Hindlimb muscle (tissue), 1 donor: Measurements from ENCODE around the gene ZFHX3. TPM values are rescaled to one million over a fixed set of nuclear protein-coding genes. Genes with fewer than 3 reads are reported as not detected.

Experiments used
- DNase-seq: peaks from one replicate; pipeline ENCODE4 v3.0.0-alpha.2; 2013
- polyA plus RNA-seq: library from polyadenylated mRNA; unstranded; fragments of 120-200 nt; gene quantifications from one replicate; pipeline ENCODE4 v1.2.1, GENCODE V29; 2013; ENCODE audit not compliant: insufficient read length

The ZFHX3 gene
- polyA plus RNA-seq, 1 donor: 8.8 TPM

DNA sequence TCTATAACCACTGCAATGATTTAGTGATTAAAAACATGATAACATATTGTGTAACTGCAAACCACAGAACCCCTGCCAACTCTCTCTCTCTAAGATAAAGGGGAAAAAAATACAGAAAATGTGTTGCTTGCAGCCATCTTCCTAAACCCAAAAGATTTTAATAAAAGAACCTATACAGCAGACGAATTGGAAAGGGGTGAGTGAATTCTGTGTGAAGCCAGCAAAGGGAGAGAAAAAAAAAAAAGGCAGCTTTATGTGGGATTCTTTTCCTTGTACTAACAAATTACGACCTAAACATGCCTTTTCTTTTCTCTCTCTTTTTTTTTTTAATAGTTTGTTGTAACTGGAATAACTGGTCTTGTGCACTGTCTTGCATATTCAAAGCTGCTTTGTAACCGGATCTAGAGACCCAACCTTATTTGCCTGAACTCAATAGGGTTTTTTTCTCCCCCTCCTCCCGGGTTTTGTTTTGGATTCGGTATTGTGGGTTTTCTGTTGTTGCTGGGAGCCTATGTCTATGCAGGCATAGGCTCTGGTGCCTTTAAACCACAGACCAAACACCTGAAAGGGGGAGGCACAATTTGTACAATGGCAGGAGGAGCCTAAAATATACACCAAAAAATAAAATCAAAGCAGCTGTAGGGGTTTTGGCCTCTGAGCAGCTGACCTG, 7.0 kb upstream of the ZFHX3 start:
- DNase-seq: no peak

DNA sequence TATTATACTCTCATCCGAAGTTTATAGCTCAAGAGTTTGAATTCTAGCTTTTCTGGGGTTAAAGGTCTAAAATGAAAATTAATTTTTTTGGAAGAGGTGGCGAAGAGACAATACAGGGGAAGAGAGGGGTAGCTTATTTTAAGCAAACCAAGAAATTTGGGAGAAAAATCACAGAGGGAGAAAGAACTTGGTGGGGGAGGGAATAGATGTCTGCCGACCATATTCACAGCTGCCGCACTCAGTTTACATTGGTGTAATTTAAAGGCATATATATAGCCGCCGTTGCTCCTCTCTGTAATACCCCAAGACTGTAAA, 6.5 kb upstream of the ZFHX3 start:
- DNase-seq: no peak

DNA sequence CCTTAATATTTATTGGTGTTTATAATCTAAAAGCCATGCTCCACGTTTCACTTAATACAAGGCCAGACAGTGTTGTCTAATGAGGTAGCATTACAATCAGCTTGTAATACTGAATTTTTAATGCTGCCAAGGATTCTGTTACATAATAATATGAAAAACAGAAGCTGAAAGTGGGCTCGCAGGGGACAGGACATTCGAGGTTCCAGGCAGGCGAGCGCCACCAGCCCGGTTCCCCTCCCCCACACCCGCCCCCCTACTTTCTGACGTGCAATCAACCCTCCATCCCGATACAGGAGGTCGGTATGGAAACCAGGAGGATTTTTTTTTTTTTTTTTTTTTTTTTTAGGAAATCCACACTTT, 6.2 kb upstream of the ZFHX3 start:
- DNase-seq: no peak

- no peak for DNase-seq
These were observed 5.6 kb upstream of the ZFHX3 start for GRCh38 chr16:73053364-73054124.

DNA sequence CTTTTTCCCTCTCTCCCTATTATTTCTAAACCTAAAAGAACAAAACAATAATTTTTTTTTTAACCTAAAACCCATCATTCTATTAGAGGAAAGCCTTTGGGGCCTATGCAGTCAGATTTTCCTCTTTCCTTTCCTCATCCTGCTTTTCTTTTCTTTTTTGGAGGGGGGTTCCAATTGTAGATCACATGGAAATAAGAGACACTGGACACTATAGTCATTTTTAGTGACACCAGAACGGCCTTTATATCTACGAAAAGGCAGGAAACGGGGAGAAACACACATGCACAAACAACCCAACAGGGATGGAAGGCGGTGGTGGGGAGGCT, 5.1 kb upstream of the ZFHX3 start:
- DNase-seq: no peak

DNA sequence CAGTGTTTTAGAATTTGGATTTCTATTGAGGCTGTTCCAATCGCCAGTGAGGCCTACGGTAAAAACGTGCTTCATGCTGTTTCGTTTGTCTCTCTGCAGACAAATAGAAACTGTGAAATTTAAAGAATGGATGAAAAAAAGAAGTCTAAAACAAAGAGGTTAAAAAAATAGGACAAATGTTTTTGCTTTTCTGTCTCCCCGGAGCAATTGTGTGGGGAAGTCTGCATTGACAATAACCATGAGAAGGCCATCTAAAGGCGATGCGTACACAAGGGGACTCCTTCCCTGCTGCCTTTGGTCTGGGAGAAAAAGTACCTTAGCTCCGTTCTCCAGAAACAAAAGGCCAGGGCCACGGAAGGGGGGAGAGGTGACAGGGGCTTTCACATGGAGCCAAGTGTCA, 4.6 kb upstream of the ZFHX3 start:
- DNase-seq: no peak

- DNase-seq: no peak
These were observed 4.0 kb upstream of the ZFHX3 start for GRCh38 chr16:73051961-73052360.

GRCh38 chr16:73051226-73051625, 3.3 kb upstream of the ZFHX3 start:
- no peak for DNase-seq

DNA sequence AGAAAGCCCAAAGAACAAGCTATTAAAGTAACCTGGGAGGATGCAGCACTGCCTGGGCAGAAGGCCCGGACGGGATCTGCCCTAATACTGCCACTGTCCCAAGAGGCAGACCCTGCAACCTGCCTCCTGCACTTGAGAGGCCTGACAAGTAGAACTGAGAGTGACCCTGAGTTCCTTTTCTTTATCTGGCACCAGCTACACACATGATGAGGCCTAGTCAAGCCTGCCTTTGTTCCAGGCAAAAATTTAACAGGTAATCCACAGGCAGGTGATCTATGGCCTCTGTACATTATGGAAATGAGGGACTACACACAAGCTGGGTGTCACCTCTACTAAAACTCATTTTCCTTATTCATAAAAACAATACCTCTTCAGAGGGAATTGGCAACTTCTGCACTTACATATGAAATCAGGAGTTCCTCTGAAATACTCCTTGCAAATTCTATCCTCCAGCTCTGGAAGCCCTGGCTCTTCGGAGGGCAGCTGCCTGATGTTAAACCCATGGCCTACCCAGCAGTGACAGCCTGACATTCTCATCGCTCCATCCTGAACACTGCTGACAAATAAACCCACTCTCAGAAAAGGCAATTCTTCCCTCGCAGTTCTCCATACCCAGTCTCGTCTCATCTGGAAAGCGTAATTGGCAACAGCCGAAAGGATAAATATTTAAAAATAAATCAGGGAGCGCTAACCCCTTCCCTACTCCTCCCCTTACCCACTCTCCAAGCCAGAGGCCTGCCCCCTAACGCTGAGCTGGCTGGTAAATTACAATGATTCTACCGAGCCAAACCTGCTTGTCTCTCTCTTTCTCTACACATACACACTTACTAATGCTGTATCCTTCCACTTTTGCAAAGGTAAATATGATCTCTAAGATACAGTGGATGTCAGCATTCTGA, 2.5 kb upstream of the ZFHX3 start:
- DNase-seq: no peak

DNA sequence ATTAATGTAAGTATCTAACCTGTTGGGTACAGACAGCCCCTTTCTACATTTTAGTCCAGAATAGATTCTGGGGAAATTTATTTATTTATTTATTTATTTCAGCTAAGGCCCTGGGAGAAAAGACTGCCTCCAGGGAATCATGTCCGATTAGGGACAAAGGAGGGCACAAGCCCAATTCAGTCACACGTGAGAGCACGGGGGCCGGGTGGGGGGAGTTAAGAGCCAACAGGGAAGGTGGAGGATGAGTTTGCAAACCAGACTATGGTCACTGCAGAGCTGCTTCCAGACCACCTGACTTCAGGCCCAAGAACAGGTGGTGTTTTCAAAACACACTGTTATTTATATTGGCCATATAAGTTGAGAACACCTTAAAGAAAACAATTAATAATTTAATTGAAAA, 1.6 kb upstream of the ZFHX3 start:
- no peak for DNase-seq

DNA sequence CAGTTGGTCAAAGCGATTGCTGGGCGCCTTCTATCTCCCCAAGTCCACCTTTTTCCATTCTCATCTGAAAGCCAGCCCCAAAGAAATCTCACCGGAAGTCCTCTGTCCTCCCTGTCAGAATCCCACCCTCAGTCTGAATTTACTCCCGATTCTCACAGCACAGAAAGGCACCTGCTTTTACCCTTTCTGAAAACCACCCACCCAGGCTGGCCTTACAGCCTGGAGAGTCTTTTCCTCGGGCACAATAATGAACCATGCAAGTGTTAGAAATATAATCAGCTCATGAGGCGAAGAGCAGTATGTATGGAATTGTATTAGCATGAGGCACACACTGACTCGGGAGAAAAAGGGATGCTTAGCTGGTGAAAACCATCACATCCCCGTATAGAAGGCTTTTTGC, 1.2 kb upstream of the ZFHX3 start:
- no peak for DNase-seq

- no peak for DNase-seq
These were observed 558 bp upstream of the ZFHX3 start for GRCh38 chr16:73048292-73049080.

- DNase-seq: no peak
These were observed 750 bp downstream of the ZFHX3 start for GRCh38 chr16:73047221-73047535.

- DNase-seq: no peak
These were observed 1.1 kb downstream of the ZFHX3 start for GRCh38 chr16:73046849-73047214.

GRCh38 chr16:73046202-73046848, 1.6 kb downstream of the ZFHX3 start:
- DNase-seq: no peak

- DNase-seq: no peak
These were observed 4.0 kb downstream of the ZFHX3 start for GRCh38 chr16:73043828-73044467.

- no peak for DNase-seq
These were observed 5.1 kb downstream of the ZFHX3 start for GRCh38 chr16:73042807-73043206.

DNA sequence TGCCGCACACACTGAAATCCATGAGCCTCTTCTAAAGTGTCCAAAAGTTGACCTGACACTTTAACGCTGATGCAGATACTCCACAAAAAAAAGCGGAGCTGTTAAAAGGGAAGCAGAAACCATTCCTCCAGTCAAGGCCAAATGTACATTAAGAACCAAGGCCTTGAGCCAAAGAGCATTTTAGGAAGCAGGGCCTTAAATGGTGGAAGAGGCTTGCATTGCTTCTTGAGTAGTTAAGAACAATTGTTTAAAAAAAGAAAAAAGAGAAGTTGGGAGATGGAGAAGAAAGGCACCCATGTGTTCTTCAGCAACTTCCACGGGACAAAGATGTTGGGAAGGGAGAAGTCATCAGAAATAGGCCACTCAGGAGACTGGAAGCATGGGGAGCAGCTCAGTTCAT, 6.3 kb downstream of the ZFHX3 start:
- DNase-seq: no peak

DNA sequence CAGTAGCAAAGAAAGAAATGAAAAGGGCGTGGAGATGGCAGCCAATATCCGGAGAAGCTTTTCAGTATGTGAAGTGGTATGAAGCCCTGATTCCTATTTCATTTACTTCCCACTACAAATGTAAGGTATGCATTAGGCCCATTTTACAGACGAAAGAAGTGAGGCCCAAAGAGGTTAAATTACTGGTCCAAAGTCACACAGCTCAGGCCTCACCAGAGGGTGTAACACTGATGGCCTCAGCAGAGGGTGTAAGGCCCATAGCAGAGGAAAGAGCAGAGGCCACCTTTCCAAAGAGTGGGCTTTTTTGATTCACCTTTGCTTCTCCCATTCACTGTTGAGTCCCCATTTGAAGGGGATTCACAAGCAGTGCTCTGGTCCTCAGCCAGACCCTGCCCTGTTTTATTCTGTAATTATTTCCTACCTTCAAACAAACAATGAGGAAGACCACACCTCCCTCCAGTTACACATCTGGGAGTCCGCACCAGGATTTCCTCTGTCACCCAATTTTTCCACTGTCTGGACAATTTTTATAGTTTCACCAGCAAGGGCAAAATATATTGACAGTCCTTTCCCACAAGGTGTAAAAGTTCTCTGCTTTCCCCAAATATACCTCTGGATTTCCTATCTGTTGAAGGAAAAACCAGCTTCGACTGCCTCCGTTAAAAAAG, 7.1 kb downstream of the ZFHX3 start:
- DNase-seq: no peak

GRCh38 chr16:73040136-73040535, 7.8 kb downstream of the ZFHX3 start:
- DNase-seq: no peak

- DNase-seq: no peak
These were observed 9.9 kb downstream of the ZFHX3 start for GRCh38 chr16:73037845-73038570.
